Measurements from ENCODE around the gene TUBG1.
"Not testable (repeated sequence)": the region's sequence is repeated elsewhere in the genome, so short reads cannot be mapped to it uniquely, and the experiment has no call there.

TUBG1 gene

DNA sequence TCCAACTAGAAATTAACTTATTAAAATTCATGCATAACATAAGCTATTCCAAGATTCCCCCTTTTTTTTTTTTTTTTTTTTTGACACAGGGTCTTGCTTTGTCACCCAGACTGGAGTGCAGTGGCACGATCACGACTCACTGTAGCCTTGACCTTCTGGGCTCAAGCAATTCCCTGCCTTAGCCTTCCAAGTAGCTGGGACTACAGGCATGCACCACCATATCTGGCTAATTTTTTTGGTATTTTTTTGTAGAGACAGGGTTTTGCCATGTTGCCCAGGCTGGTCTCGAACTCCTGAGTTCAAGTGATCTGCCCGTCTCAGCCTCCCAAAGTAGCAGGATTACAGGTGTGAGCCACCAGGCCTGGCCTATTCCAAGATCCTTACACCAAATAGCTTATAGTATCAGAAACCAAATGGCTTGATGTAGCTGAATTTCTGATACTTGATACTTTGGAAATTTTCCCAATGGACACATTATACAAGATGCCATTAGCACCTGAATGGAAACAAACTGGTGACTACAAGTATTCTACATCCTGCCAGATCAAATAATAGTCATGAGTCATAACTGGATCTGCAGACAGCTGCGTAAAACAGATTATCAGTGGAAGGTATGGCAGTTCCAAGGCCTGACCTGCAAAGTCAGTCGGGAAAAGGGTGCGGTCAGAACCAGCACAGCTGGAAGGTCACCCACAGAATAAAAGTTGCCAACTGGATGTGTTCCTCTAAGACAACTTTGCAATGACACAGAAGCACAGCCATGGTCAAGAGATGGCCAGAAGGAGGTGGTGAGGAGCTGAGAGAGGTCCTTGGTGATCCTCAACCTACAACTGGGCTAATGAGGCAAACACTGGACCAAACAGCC is 14.5 kb downstream of the TUBG1 start:
- DNase-seq (ENCODE audit: low spot score), result no peak

DNA sequence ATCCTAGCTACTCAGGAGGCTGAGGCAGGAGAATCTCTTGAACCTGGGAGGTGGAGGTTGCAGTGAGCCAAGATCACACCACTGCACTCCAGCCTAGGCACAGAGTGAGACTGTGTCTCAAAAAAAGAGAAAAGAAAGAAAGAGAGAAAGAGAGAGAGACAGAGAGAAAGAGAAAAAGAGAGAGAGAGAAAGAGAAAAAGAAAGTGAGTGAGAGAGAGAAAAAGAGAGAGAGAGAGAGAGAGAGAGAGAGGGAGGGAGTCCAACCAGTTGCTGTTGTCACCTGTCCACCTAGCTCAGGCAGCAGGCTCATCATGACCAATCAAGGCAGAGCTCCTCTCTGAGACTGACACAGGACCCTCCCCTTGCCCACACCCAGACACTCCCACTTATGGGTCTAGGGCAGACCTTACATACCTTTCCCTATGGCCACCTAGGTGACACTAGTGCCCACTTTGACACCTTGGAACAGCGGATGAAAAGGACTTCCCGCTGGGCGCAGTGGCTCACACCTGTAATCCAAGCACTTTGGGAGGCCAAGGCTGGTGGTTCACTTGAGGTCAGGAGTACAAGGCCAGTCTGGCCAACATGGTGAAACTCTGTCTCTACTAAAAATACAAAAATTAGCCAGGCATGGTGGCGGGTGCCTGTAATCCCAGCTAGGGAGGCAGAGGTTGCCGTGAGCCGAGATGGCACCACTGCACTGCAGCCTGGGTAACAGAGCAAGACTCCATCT is 17.7 kb downstream of the TUBG1 start:
- DNase-seq (ENCODE audit: low spot score), result not testable (repeated sequence)

DNA sequence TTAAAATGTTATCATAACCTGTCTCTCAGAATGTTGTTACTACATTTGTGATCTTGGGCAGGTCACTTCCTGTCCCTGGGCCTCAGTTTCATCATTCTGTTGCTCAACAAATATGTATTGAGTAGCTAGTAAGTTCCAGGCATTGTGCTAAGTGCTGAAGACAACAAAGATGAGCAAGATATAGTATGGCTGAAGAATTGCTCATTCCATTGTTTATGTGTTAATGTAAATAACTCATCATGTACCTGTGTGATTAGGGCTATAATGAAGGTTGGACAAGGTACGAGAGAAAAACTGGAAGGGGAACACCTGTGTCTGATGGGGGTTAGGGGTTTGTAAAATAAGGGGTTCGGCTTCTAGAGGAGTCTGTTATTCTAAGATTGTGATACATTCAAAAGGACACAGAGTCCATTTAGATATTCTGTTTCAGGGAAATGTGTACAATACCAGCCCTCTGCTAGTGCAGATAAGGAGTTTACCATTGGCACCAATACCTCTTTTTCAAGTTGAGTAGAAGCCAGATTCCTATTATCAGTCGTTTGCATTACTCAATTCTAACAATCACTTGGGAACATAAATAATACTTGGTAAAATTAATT is 20.0 kb downstream of the TUBG1 start:
- DNase-seq (ENCODE audit: low spot score), result no peak

DNA sequence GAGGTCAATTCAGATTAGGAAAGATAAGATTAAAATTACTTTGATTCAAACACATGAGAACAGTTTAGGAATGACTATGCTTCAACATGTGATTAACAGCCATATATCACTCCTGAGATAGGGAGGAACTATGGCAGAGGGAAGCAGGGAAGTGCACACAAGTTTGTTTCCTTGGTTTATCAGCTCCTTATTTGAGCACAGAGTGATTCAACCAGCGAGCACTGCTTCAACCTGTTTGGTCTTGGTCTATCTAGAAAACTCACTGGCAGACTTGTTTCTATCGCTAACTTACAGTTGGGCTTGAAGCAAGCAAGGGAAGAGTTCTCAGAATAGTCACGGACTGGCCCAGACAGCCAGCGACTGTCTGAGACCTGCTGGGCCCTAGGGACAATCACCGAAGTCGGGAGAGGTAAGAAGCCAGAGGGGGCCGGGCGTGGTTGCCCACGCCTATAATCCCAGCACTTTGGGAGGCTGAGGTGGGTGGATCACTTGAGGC is 23.5 kb downstream of the TUBG1 start:
- no peak for DNase-seq (ENCODE audit: low spot score)

DNA sequence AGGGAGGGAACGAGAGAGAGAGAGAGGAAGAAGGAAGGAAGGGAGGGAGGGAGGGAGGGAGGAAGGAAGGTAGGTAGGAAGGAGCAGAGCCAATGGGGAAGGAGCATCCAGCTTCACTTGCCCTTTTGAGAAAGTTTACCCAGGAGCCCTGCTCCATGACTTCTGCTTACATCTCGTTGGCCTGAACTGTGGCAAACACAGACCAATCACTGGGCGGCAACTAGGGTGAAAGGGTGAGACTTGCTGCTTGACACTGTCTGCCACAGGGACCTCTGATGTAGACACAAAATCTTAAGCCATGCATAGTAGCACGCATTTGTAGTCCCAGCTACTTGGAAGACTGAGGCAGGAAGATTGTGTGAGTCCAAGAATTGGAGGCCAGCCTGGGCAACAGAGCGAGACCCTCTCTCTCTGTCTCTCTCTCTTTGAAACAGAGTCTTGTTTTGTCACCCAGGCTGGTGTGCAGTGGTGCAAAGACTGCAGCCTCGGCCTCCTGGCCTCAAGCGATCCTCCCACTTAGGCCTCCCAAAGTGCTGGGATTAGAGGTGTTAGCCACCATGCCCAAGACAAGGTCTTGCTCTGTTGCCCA is 30.1 kb downstream of the TUBG1 start:
- DNase-seq (ENCODE audit: low spot score), result no peak

DNA sequence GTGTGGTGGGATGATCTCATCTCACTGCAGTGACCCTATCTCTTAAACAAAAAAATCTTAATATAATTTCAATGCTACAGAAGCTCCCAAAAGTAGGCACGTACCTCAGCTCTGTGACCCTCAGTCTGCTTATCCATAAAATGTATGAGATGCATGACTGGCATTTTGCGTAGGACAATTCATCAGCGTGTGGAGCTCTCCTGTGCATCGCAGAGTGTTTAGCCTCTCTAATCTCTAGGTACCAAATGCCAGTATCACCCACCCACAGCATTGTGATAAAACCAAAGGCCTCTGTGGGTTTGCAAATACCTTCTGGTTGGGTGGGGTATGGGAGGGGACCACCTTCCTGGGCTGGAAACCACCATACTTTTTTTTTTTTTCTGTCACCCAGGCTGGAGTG is 30.6 kb downstream of the TUBG1 start:
- no peak for DNase-seq (ENCODE audit: low spot score)

DNA sequence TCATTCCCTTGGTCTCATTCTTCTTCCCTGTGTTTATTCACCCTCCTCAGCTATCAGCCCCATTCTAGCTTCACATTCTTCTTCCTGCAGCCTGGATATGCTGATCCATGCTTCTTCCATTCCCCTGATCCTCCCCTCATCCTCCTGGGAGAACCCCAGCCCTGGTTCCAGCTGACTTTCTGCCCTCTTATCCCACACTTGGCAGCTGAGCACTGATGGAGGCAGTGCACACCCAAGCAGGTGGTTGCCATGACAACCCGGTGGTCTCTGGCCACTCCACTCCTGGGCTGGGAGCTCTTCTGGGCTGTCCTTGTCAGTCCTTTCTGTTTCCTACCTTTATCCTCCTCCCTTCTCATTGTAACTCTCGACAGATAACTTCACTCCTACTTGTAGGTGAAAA is 32.9 kb downstream of the TUBG1 start:
- no peak for DNase-seq (ENCODE audit: low spot score)

DNA sequence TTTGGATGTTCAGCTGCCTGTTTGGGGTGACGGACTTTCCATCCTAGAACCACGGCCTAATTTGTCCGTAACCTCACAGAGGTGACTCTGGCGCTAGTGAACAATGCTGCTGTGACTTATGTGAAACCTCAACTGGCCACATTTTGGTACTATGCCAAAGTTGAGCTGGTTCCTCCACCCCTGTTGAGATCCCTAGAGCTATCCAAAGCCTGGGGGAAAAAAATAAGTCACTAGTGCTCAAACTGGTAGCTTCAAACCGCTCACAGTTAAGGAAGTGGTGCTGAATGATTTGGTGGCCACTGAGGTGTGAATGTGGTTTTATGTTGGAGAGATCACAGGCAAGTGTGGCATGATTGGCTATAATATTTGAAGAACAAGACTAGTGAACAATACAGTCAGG is 38.3 kb downstream of the TUBG1 start:
- DNase-seq (ENCODE audit: low spot score), result no peak

DNA sequence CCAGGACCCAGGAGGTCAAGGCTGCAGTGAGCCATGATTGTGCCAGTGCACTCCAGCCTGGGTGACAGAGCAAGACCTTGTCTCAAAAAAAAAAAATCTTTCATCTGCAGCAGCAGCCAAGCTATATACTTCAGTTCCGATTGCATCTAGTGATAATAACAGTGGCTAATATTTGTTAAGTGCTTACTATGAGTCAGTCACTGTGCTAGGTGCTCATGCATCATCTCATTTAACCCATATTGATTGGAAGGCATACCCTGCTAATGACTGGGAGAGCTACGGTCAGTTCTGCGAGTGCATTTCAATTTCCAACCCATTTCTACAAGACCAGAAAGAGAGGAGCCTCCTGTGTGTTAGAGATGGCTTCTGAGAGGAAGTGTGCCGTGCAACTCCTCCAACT is 41.9 kb downstream of the TUBG1 start:
- no peak for DNase-seq (ENCODE audit: low spot score)

DNA sequence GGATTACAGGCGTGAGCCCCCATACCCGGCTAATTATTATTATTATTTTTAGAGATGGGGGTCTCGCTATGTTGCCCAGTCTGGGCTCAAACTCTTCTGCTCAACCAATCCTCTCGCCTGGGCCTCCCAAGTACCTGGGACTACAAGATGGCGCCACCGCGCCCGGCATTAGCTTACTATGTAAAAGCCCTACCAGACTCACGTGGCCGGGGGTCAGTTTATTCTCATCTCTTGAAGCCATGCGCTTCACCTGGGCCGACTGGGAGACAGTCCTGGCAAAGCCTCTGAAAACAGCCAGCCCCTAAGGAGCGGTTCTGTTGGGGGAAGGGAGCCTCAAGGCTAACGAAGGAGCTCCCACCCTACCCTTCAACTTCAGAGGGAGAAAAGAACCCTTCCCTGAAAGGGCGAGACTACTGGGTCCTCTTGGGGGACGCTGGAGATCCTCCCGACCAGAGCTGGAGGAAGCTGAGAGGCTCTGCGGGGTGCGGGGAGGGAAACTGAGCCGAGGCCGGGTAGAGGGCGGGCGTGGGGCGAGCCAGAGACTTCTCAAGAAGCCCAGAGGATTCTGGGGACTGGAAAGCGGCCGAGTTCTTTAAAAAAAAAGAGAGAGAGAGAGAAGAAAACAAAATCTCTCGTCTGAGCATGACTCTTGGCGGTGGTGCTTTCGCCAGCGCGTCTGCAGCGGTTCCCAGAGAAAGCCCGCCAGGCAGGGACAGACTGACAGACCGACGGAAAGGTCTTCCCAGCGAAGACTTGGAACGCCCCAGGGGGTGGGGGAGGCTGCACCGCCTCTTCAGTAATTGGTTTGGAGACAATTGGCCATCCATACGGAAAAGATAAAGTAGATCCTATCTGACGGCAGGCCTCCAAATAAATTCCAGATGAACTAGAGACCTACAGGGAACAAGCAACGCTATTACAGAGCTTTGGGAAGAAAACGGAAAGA is 44.0 kb downstream of the TUBG1 start:
- peak; percentile 62 for DNase-seq (ENCODE audit: low spot score)

DNA sequence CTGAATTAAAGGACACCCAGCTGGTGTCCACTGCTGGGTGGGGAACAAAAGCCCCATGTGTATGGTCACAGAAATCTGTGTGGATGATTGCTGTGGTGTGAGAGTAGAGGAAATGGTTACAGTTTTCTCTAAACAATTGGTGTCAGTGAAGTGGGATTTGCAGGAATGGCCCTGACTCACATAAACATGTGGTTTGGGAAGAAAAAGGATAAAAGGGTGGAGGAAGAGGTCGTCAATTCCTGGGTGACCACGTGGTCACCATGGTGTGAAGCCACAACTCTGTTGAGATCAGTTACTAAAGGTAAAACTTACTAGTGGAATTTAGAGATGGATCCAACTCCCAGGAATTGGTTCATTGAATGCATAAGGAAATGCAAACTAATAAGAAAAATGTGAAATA is 46.0 kb downstream of the TUBG1 start:
- DNase-seq (ENCODE audit: low spot score), result no peak

DNA sequence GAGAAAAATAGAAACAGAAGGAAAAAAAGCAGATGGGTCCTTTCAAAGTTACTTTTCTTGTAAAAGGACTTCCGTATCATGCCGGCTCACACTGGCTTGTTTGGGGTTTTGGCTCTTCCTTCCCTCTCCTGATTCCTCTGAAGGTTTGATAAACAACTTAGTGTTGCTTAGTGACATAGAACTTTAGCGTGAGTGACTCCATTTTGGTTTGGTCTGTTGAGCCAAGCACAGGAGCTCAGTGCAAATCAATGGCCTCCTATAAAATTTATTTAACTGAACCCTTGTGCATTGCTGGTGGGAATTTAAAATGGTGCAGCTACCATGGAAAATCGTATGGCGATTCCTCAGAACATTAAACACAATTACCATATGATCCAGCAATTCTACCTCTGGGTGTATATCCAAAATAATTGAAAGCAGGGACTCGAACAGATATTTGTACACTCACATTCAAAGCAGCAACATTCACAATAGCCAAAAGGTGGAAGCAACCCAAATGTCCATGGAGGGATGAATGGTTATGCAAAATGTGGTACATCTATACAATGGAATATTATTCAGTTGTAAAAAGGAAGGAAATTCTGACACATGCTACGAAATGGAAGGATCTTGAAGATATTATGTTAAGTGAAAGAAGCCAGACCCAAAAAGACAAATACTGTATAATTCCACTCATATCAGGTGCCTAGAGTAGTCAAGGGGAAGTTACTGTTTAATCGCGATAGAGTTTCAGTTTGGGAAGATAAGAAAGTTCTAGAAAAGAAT is 48.5 kb downstream of the TUBG1 start:
- no peak for DNase-seq (ENCODE audit: low spot score)

DNA sequence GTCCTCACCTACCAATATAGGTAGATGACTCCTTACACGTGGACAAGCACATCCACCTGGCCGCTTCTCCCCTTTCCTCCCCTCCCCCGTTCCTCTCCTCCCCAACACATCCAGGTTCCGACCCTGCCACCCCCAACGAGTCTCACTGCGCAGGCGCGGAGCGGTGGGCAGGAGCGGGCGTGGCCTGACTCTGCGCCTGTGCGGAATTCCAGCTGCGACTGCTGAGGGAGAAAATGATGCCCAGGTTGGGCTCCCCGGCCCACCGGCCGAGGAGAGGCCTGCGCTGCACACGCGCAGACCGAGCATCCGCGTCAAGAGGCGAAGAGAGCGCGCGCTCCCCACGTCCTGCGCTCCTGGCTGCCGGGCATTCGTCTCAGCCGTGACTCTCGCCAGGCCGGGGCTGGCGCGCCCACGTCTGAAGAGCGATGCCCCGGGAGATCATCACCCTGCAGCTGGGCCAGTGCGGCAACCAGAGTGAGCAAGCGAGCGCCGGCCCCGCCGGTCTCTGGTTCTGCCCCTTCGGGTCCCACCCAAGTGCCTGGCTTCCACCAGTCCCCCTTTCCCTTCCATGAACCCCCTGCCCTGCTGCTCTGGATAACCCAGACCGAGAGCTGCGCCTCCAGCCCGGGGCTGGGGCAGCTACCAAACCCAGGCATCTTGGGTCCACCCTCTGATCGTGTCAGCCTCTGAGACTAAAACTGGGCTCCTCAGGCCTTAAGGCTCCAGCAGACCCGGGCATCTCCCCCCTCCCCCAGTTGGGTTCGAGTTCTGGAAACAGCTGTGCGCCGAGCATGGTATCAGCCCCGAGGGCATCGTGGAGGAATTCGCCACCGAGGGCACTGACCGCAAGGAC is 49.8 kb downstream of the TUBG1 start, which contains the start of gene TUBG2:
Gene TUBG2 (plus strand): TSS at position 206 of the 853 bp plus-strand sequence. CDS start 220 bp downstream, at position 426.
- DNase-seq (ENCODE audit: low spot score), result peak; percentile 97

DNA sequence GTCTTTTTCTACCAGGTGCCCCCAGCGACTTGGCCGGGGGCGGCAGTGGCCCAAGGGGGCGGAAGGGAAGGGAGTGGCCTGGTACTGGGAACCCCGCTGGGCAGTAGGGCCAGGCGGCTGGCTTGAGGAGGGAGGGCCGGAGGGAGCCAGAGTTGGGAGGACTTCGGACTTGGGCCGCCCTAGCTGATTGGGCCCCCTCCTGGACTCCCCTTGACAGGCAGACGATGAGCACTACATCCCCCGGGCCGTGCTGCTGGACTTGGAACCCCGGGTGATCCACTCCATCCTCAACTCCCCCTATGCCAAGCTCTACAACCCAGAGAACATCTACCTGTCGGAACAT is 50.4 kb downstream of the TUBG1 start:
- DNase-seq (ENCODE audit: low spot score), result not testable (repeated sequence)

DNA sequence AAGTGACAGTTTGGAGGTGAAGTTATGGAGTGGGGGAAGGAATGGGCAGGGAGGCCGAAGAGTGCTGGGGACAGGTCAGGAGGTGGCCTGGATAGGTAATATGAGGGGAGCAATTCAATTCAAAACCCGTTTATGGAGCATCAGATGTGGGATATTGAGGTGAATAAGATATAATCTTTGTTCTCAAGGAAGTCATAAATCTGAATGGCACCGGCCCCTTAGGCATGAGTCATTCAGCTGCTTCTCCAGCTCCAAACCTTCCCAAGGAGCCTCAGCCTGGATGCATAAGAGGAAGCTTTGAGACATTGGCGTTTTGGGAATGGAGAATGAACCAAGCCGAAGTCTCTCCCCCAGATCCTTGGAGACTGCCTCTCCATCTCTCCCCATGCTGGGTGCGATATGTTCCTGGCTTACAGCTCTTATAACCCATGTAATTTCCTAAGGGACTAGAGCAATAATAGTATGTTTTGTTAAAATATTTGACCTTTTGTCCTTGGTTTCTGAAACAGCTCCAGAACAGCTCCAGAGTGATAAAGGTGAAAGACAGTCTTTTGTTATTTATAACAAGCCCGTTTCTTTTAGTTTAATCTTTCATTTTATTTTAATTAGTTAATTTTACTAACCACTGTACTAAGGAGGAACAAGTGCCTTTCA is 51.3 kb downstream of the TUBG1 start:
- peak; percentile 77 for DNase-seq (ENCODE audit: low spot score)

Data from hepatic stellate cell (primary cell).